Sigmoid colon (tissue), 3 donors: ENCODE results near the gene ZNF410.

Source experiments
- CTCF ChIP-seq, 4 experiments: fragments of 450-650 bp in 3 of 4; fragments of 200-600 bp in 1 of 4; IDR thresholded peaks; one replicate each; pipeline ENCODE4 v1.5.1; 2016 to 2019; ENCODE audit warnings: antibody characterized with exemption in 4 of 4, mild to moderate bottlenecking in 3 of 4, moderate library complexity in 2 of 4
- POLR2A ChIP-seq, 2 donors: fragments of 450-650 bp; IDR thresholded peaks; one replicate each; pipeline ENCODE4 v1.6.1; 2016; ENCODE audit warnings: antibody characterized with exemption in 2 of 2, mild to moderate bottlenecking in 2 of 2, moderate library complexity in 2 of 2

- TF ChIP-seq CTCF (IDR thresholded peaks at IDR 0.05) = no peak
- no peak for TF ChIP-seq POLR2A (IDR thresholded peaks at IDR 0.05)
These were observed 26.6 kb downstream of the ZNF410 start for GRCh38 chr14:73913256-73913655.
